Transverse colon (tissue), 4 donors: Measurements from ENCODE around the gene CLCA4. TPM values are rescaled to one million over a fixed set of nuclear protein-coding genes. Genes with fewer than 3 reads are reported as not detected.
A peak's percentile ranks its signal among the peaks of the same experiment; 100 is the strongest.
"Not testable (repeated sequence)": the region's sequence is repeated elsewhere in the genome, so short reads cannot be mapped to it uniquely, and the experiment has no call there.

Experiments
- DNase-seq: peaks from one replicate; pipeline ENCODE4 v3.0.0-alpha.2; 2019
- H3K27ac ChIP-seq, 4 donors: fragments of 200-600 bp; sonication (generic); 2 replicates each; pipeline ENCODE4 v1.5.1; 2016 to 2018; ENCODE audit warnings: inconsistent platforms in 4 of 4
- H3K27me3 ChIP-seq: fragments of 200-600 bp; sonication (generic); 2 replicates; pipeline ENCODE4 v1.5.1; 2017; ENCODE audit warnings: inconsistent platforms
- H3K36me3 ChIP-seq, 4 donors: fragments of 200-600 bp; sonication (generic); 2 replicates each; pipeline ENCODE4 v1.5.1; 2017 to 2019; ENCODE audit warnings: inconsistent platforms in 4 of 4
- H3K4me1 ChIP-seq, 4 donors: fragments of 200-600 bp; sonication (generic); 2 replicates each; pipeline ENCODE4 v1.5.1; 2017 to 2020; ENCODE audit warnings: inconsistent platforms in 4 of 4
- H3K4me3 ChIP-seq, 4 donors: fragments of 200-600 bp; sonication (generic); 1 replicate in 1 of 4; 2 replicates in 3 of 4; pipeline versions ENCODE4 v1.5.1 to v1.6.1; 2017 to 2019; ENCODE audit warnings: inconsistent platforms in 4 of 4
- H3K9me3 ChIP-seq, 2 donors: fragments of 200-600 bp; sonication (generic); 2 replicates each; pipeline ENCODE4 v1.5.1; 2017 to 2019; ENCODE audit warnings: inconsistent platforms in 2 of 2
- CTCF ChIP-seq, 5 experiments: fragments of 200-600 bp in 3 of 5; fragments of 450-650 bp in 2 of 5; sonication (generic) in 3 of 5; IDR thresholded peaks; 1 replicate in 2 of 5; 2 replicates in 3 of 5; pipeline ENCODE4 v1.5.1; 2016 to 2017; ENCODE audit warnings: antibody characterized with exemption in 5 of 5, inconsistent platforms in 3 of 5, mild to moderate bottlenecking in 2 of 5, moderate library complexity in 1 of 5
- EP300 ChIP-seq: sonication (generic); formaldehyde crosslinking; IDR thresholded peaks from one replicate; pipeline ENCODE4 v1.6.1; 2017; ENCODE audit warnings: antibody characterized with exemption, low read depth
- POLR2A ChIP-seq: fragments of 450-650 bp; IDR thresholded peaks from one replicate; pipeline ENCODE4 v1.6.1; 2016; ENCODE audit warnings: antibody characterized with exemption, mild to moderate bottlenecking, moderate library complexity
- POLR2AphosphoS5 ChIP-seq, 3 donors: sonication (generic); formaldehyde crosslinking; IDR thresholded peaks; one replicate each; pipeline ENCODE4 v1.6.1; 2016; ENCODE audit warnings: antibody characterized with exemption in 3 of 3
- WGBS, 2 donors: methylation state at CpG; one replicate each; pipeline ENCODE4 v1.1.5; 2018; ENCODE audit warnings: low coverage in 1 of 2; 5-methylcytosine and 5-hydroxymethylcytosine counted together
- in situ Hi-C, 4 donors: fragments of 200-750 bp; cut with MboI; loops; one replicate each; pipeline versions ENCODE4 v1.15.0 to v1.15.1; 2017; ENCODE audit warnings: low sequenced_read_pairs in 3 of 4, low pct_ligation_motif_present in 1 of 4, low pct_unique_long_range_greater_than_20kb in 1 of 4
- intact Hi-C: fragments of 100-400 bp; cut with DNase I; formaldehyde crosslinking; loops from one replicate; pipeline ENCODE4 v1.15.1; 2023; ENCODE audit warnings: low total_unique reads
- total RNA-seq, 4 donors: library from RNA; depleted of rRNA; stranded (reverse); fragments of >200 nt; gene quantifications; one replicate each; pipeline ENCODE4 v1.1.0, GENCODE V29; 2016

The CLCA4 gene
- 1,000 to 10,000 TPM in 2 of 4 donors, 100 to 1,000 TPM in 1, under 1 TPM in 1; 0.40 to 1,312 (median 849) TPM for total RNA-seq

DNA sequence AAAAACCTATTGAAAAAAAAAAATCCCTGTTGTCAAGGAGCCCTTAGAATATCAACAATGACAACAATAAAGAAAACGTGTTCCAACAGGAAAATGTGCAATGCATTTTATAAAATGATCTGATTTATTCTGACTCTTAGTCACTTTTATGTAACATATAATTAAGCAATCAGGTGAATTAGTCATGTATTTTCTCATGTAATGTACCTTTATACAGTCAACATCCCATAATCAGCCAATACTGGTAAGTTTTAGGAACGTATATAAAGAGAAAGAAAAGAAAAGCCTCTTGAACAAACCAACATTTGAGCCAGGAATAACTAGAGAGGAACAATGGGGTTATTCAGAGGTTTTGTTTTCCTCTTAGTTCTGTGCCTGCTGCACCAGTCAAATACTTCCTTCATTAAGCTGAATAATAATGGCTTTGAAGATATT is at the start of gene CLCA4:
TSS of gene CLCA4 (plus strand) at position 292 of the 435 bp plus-strand sequence. CDS start at position 334, 42 bp downstream.
- WGBS, 2 donors, result 27 to 34% methylated on average over 2 of the region's 2 CpGs
- Histone ChIP-seq H3K27me3 (no peaks in the 10 kb centered on the region), H3K36me3 (no peaks in the 10 kb centered on the region), H3K4me3 (peak within 1 kb of the TSS in 1 of 4 donors; percentile 19), H3K27ac (peak within 1 kb of the TSS in 2 of 4 donors; percentile 3 to 68), H3K4me1 (peaks cover 0 to 15% (median 4%) of the 10 kb centered on the region in 4 donors), H3K9me3 (no peaks in the 10 kb centered on the region)
- DNase-seq, result no peak
- in situ Hi-C loops (no loop called here), intact Hi-C loops (no loop called here)
- TF ChIP-seq POLR2A (peak; percentile 47), POLR2AphosphoS5 (IDR thresholded peaks at IDR 0.05) (peak in 1 of 3 donors; percentile 55), EP300 (no peak)

DNA sequence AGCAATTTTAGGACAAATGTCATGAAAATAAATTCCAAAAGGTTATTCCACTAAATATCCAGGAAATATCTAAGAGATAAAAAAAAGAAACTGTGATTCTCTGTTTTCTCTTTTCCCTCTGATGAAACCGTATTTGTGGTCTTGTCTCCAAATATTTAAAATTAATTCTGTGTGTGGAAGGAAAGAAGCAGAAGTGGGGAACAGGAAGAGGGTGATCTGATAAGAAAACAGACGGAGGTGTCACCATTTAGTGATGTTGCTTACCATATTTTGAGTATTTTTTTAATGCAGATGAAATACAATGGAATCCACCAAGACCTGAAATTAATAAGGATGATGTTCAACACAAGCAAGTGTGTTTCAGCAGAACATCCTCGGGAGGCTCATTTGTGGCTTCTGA is 48.6 kb upstream of the CLCA4 start:
- Histone ChIP-seq H3K9me3 (no peaks in the 10 kb centered on the region), H3K27ac (no peak overlapping the region), H3K36me3 (no peaks in the 10 kb centered on the region), H3K27me3 (no peaks in the 10 kb centered on the region), H3K4me1 (peaks cover 0 to 28% (median 16%) of the 10 kb centered on the region in 4 donors), H3K4me3 (no peak overlapping the region)
- TF ChIP-seq CTCF (IDR thresholded peaks at IDR 0.05) (no peak), POLR2A (no peak), EP300 (no peak), POLR2AphosphoS5 (IDR thresholded peaks at IDR 0.05) (no peak)
- intact Hi-C loops (no loop called here), in situ Hi-C loops (loop anchor here in 1 of 4 donors (25.0 kb wide), 1 partner anchor 189 kb away; no protein-coding TSS in a partner anchor)
- WGBS, 2 donors, result 69 to 82% methylated on average over 2 to 3 of the region's 3 CpGs
- no peak for DNase-seq

DNA sequence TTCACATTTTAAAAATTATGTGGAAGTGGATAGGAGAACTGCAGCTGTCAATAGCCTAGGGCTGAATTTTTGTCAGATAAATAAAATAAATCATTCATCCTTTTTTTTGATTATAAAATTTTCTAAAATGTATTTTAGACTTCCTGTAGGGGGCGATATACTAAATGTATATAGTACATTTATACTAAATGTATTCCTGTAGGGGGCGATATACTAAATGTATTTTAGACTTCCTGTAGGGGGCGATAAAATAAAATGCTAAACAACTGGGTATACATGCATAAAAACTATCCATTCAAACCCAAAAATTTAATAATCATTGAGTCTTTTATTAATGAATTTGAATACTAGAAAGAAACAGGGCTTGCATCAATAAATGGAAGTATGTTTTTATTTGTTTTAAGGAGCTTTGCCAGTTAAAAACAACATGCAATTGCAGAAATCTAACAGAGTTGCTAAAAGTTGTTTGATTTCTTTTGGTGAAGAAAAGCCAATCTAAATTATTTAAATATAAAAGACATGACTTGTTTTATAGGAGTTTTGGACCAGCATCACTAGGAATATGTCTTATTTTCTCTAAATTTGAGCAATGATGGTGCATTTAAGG is 46.8 kb upstream of the CLCA4 start:
- in situ Hi-C loops, result loop anchor here in 1 of 4 donors (10.0 to 25.0 kb wide), 2 partner anchors 115 to 187 kb away; no protein-coding TSS in a partner anchor
- DNase-seq, result no peak

GRCh38 chr1:86500714-86501113 is 46.2 kb upstream of the CLCA4 start:
- TF ChIP-seq POLR2AphosphoS5 (IDR thresholded peaks at IDR 0.05) (peak in 1 of 3 donors; percentile 15), POLR2A (no peak)
- H3K36me3 ChIP-seq, result no peaks in the 10 kb centered on the region
- 62 to 70% methylated on average over 2 of the region's 2 CpGs for WGBS, 2 donors
- in situ Hi-C loops, result loop anchor here in 1 of 4 donors (10.0 kb wide), 1 partner anchor 116 kb away; no protein-coding TSS in a partner anchor
- no peaks in the 10 kb centered on the region for H3K27me3 ChIP-seq
- peaks cover 2 to 50% (median 27%) of the 10 kb centered on the region in 4 donors for H3K4me1 ChIP-seq
- DNase-seq, result no peak
- peak overlapping the region in 2 of 4 donors; percentile 9 to 62 for H3K27ac ChIP-seq
- H3K9me3 ChIP-seq, result no peaks in the 10 kb centered on the region
- intact Hi-C loops, result loop anchor here (10.0 kb wide), 1 partner anchor 126 kb away; no protein-coding TSS in a partner anchor
- no peak overlapping the region for H3K4me3 ChIP-seq

More for the DNA sequence above, 46.8 kb upstream of the CLCA4 start:
- peak overlapping the region in 2 of 4 donors; percentile 9 to 62 for H3K27ac ChIP-seq
- H3K4me1 ChIP-seq, result peaks cover 2 to 44% (median 25%) of the 10 kb centered on the region in 4 donors
- H3K27me3 ChIP-seq, result no peaks in the 10 kb centered on the region
- 10 to 11% methylated on average over 3 of the region's 3 CpGs for WGBS, 2 donors
- H3K9me3 ChIP-seq, result no peaks in the 10 kb centered on the region
- TF ChIP-seq POLR2AphosphoS5 (IDR thresholded peaks at IDR 0.05), result no peak
- no peak for TF ChIP-seq POLR2A
- no peak for TF ChIP-seq EP300
- TF ChIP-seq CTCF (IDR thresholded peaks at IDR 0.05), result peak; percentile 88 to 98 (median 95)
- no peak overlapping the region for H3K4me3 ChIP-seq
- no peaks in the 10 kb centered on the region for H3K36me3 ChIP-seq
- intact Hi-C loops, result loop anchor here (10.0 kb wide), 1 partner anchor 125 kb away; no protein-coding TSS in a partner anchor

- not testable (repeated sequence) for H3K36me3 ChIP-seq, H3K27me3 ChIP-seq, H3K9me3 ChIP-seq
- intact Hi-C loops (loop anchor here (10.0 kb wide), 1 partner anchor 127 kb away; no protein-coding TSS in a partner anchor), in situ Hi-C loops (loop anchor here in 1 of 4 donors (10.0 kb wide), 1 partner anchor 117 kb away; no protein-coding TSS in a partner anchor)
- Histone ChIP-seq H3K4me1 (peaks cover 2 to 55% (median 27%) of the 10 kb centered on the region in 4 donors), H3K4me3 (peak overlapping the region in 3 of 4 donors; percentile 14 to 23 (median 16)), H3K27ac (peak overlapping the region; percentile 62 to 74 (median 69))
- 10 to 28% methylated on average over 4 to 16 of the region's 16 CpGs for WGBS, 2 donors
- peak; percentile 43 for DNase-seq
- peak; percentile 40 to 66 (median 46) for TF ChIP-seq CTCF (IDR thresholded peaks at IDR 0.05)
These were observed 44.7 kb upstream of the CLCA4 start for GRCh38 chr1:86502125-86502646.
